Activated CD8-positive, alpha-beta memory T cell treated with anti-CD3 and anti-CD28 coated beads, Interleukin-2, amount 10 ng/mL, durations not matched to agents 7 days and 5 days (primary cell): Measurements from ENCODE around the gene TNS4. TPM values are rescaled to one million over a fixed set of nuclear protein-coding genes. Genes with fewer than 3 reads are reported as not detected.

Experiments
- ATAC-seq: fragments of 150-1000 bp; cut with Tn5 transposase; one replicate; pipeline ENCODE4 v1.10.0; 2021; ENCODE audit warnings: moderate library complexity
- CTCF ChIA-PET: fragments of 350-600 bp; sonication (Branson Sonifier 250); formaldehyde crosslinking; loops from one replicate; lab custom pipeline; 2021; ENCODE audit warnings: antibody characterized with exemption; lab: Charles Lee
- DNase-seq: peaks from one replicate; pipeline ENCODE4 v3.0.0-alpha.2; 2020
- H3K27ac Mint-ChIP-seq: one replicate; pipeline ENCODE4 v1.8.0; 2021; ENCODE audit warnings: mild to moderate bottlenecking, mixed read lengths
- H3K27me3 Mint-ChIP-seq: one replicate; pipeline ENCODE4 v1.8.0; 2021; ENCODE audit warnings: mixed read lengths
- H3K36me3 Mint-ChIP-seq: one replicate; pipeline ENCODE4 v1.8.0; 2021; ENCODE audit warnings: mild to moderate bottlenecking, mixed read lengths
- H3K4me1 Mint-ChIP-seq: one replicate; pipeline ENCODE4 v1.8.0; 2021; ENCODE audit warnings: mixed read lengths
- H3K4me3 Mint-ChIP-seq: one replicate; pipeline ENCODE4 v1.8.0; 2021; ENCODE audit warnings: mild to moderate bottlenecking, moderate library complexity, mixed read lengths
- H3K9me3 Mint-ChIP-seq: one replicate; pipeline ENCODE4 v1.8.0; 2022; ENCODE audit warnings: low read depth, mixed read lengths
- total RNA-seq, 2 experiments: library from RNA; stranded (reverse); gene quantifications; one replicate each; pipeline ENCODE4 v1.2.3, GENCODE V29; 2021

TNS4 gene
- total RNA-seq, 2 experiments from 2014 or later: 4.2 to 5.8 TPM

DNA sequence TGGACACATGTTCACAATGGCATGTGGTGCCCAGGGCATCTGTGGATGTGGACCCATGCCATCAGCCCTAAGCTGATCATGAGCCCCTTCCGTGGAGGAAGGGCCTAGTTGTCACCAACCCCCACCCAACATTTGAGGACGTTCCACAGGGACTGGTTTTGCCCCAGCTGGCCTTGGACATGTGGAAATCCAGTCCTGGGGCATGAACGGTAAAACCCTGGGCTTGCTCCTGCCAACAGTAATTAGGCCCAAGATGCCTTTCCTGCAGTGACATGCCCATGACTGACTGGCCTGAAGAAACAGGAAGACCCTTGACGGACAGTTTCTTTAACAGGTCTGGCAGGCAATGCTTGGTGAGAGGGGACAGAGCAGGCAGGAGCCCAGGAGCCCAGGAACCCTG is 7.7 kb downstream of the TNS4 start:
- no peak overlapping the region for H3K4me3 Mint-ChIP-seq
- no peaks in the 10 kb centered on the region for H3K36me3 Mint-ChIP-seq
- ATAC-seq (no peak), DNase-seq (no peak)
- peaks cover 3% of the 10 kb centered on the region for H3K27me3 Mint-ChIP-seq
- H3K9me3 Mint-ChIP-seq: no peaks in the 10 kb centered on the region
- no peak overlapping the region for H3K27ac Mint-ChIP-seq
- peaks cover 15% of the 10 kb centered on the region for H3K4me1 Mint-ChIP-seq
- CTCF ChIA-PET: interaction anchor here (1.4 to 2.1 kb wide), 4 partner anchors 9 to 40 kb away, joined by 3 to 6 read pairs (median 4); no protein-coding TSS in a partner anchor

GRCh38 chr17:40491486-40491885 is 9.9 kb downstream of the TNS4 start:
- CTCF ChIA-PET: interaction anchor here (1.4 kb wide), 1 partner anchor 10 kb away, joined by 3 read pairs; the partner anchor contains the start of gene TNS4
- ATAC-seq: no peak
- no peak overlapping the region for H3K4me3 Mint-ChIP-seq
- H3K27ac Mint-ChIP-seq: no peak overlapping the region
- DNase-seq: no peak
- H3K4me1 Mint-ChIP-seq: peaks cover 16% of the 10 kb centered on the region
- no peaks in the 10 kb centered on the region for H3K36me3 Mint-ChIP-seq
- no peaks in the 10 kb centered on the region for H3K9me3 Mint-ChIP-seq
- H3K27me3 Mint-ChIP-seq: peaks cover 4% of the 10 kb centered on the region

GRCh38 chr17:40490982-40491381 is 10.4 kb downstream of the TNS4 start:
- H3K4me1 Mint-ChIP-seq: peaks cover 20% of the 10 kb centered on the region
- CTCF ChIA-PET: interaction anchor here (1.1 to 1.4 kb wide), 2 partner anchors 10 to 17 kb away, joined by 3 read pairs; partner anchors contain the start of gene TNS4
- no peak overlapping the region for H3K4me3 Mint-ChIP-seq
- ATAC-seq (no peak), DNase-seq (no peak)
- H3K36me3 Mint-ChIP-seq: no peaks in the 10 kb centered on the region
- H3K27ac Mint-ChIP-seq: no peak overlapping the region
- peaks cover 4% of the 10 kb centered on the region for H3K27me3 Mint-ChIP-seq
- H3K9me3 Mint-ChIP-seq: no peaks in the 10 kb centered on the region

DNA sequence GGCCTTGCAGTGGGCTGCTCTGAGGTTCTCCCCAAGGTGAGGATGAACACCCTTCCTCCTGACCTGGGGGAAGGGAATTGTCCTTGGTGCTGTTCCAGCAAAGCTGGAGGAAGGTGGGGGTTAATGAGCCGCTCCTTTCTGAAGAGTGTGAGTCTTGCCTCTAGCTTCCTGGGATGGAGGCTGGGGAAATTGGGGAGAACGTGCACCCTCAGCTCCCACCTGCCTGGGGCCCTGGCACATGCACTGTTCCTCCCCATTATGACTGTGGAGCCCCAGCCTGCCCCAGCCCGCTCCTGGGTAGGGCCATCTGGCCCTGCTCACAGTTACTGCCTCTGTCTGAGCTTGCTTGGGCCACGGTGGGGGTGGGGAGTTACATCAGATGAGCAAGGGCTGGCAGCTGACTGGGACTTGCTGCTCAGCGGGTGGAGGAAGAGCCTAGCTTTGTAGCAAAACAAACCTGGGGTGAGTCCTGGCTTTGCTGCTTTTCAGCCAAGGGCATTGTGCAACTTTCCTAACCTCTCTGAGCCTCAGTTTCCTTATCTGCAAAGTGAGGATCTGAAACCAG is 11.1 kb downstream of the TNS4 start:
- no peaks in the 10 kb centered on the region for H3K9me3 Mint-ChIP-seq
- DNase-seq (no peak), ATAC-seq (no peak)
- H3K27me3 Mint-ChIP-seq: peaks cover 4% of the 10 kb centered on the region
- CTCF ChIA-PET: interaction anchor here (1.0 to 1.4 kb wide), 4 partner anchors 11 to 45 kb away, joined by 3 to 5 read pairs (median 3); partner anchors contain the start of gene TNS4
- peaks cover 21% of the 10 kb centered on the region for H3K4me1 Mint-ChIP-seq
- no peaks in the 10 kb centered on the region for H3K36me3 Mint-ChIP-seq
- H3K4me3 Mint-ChIP-seq: no peak overlapping the region
- peak overlapping the region; percentile 38 for H3K27ac Mint-ChIP-seq

GRCh38 chr17:40487371-40488020 is 13.9 kb downstream of the TNS4 start:
- DNase-seq: no peak
- Mint-ChIP-seq H3K36me3 (no peaks in the 10 kb centered on the region), H3K27ac (no peak overlapping the region), H3K27me3 (peaks cover 4% of the 10 kb centered on the region), H3K9me3 (no peaks in the 10 kb centered on the region), H3K4me3 (no peak overlapping the region), H3K4me1 (peaks cover 33% of the 10 kb centered on the region)
- no peak for ATAC-seq
- CTCF ChIA-PET: interaction anchor here (0.7 to 1.8 kb wide), 3 partner anchors 8 to 46 kb away, joined by 3 to 9 read pairs (median 4); no protein-coding TSS in a partner anchor

GRCh38 chr17:40486522-40487370 is 14.7 kb downstream of the TNS4 start:
- ATAC-seq (no peak), DNase-seq (no peak)
- H3K9me3 Mint-ChIP-seq: no peaks in the 10 kb centered on the region
- no peak overlapping the region for H3K4me3 Mint-ChIP-seq
- H3K4me1 Mint-ChIP-seq: peaks cover 39% of the 10 kb centered on the region
- no peaks in the 10 kb centered on the region for H3K36me3 Mint-ChIP-seq
- CTCF ChIA-PET: interaction anchor here (1.8 kb wide), 1 partner anchor 9 kb away, joined by 4 read pairs; no protein-coding TSS in a partner anchor
- H3K27me3 Mint-ChIP-seq: peaks cover 4% of the 10 kb centered on the region
- H3K27ac Mint-ChIP-seq: no peak overlapping the region

GRCh38 chr17:40485851-40486521 is 15.4 kb downstream of the TNS4 start:
- CTCF ChIA-PET: interaction anchor here (0.9 to 1.8 kb wide), 3 partner anchors 9 to 74 kb away, joined by 3 to 4 read pairs (median 4); no protein-coding TSS in a partner anchor
- no peak for DNase-seq
- no peak for ATAC-seq

GRCh38 chr17:40484973-40485530 is 16.4 kb downstream of the TNS4 start:
- no peaks in the 10 kb centered on the region for H3K9me3 Mint-ChIP-seq
- CTCF ChIA-PET: interaction anchor here (0.9 to 1.5 kb wide), 4 partner anchors 9 to 75 kb away, joined by 3 to 4 read pairs (median 4); no protein-coding TSS in a partner anchor
- DNase-seq (no peak), ATAC-seq (no peak)
- H3K27me3 Mint-ChIP-seq: peaks cover 4% of the 10 kb centered on the region
- peaks cover 52% of the 10 kb centered on the region for H3K4me1 Mint-ChIP-seq
- H3K4me3 Mint-ChIP-seq: no peak overlapping the region
- no peaks in the 10 kb centered on the region for H3K36me3 Mint-ChIP-seq
- H3K27ac Mint-ChIP-seq: no peak overlapping the region

More at GRCh38 chr17:40485851-40486521, 15.4 kb downstream of the TNS4 start:
- no peaks in the 10 kb centered on the region for H3K9me3 Mint-ChIP-seq
- no peak overlapping the region for H3K4me3 Mint-ChIP-seq
- H3K36me3 Mint-ChIP-seq: no peaks in the 10 kb centered on the region
- H3K27ac Mint-ChIP-seq: no peak overlapping the region
- peaks cover 46% of the 10 kb centered on the region for H3K4me1 Mint-ChIP-seq
- H3K27me3 Mint-ChIP-seq: peaks cover 4% of the 10 kb centered on the region

DNA sequence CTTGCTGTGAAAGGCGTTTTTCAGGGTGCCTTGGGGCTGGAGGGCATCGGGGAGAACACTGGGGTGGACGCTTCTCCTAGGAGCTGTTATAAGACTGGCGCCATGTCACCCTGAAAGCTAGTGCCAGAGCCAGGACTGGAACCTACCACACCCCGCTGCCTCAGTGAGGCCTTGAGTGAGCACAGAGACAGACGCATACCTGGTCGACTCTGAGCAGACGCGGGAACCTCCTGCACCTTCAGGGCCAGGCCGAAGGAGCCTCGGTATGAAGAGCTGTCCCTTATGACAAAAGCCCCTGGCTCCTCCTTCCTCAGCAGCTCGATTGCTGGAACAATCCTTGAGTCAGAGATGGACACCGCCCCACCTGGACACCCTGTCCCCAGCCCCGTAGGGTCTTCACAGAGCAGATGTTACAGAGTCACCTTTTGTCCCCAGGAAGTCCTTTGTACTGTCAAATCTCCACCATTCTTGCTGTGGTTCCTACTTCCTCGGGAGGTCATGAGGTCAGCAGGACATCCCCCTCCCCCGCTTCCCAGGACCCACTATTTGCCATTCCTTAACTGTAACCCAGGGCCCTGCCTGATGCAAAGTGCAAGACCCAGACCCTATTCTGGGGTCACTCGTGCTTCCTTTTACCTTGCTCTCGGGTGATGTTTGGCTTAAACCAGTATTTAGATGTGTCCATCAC is 17.0 kb downstream of the TNS4 start:
- Mint-ChIP-seq H3K27ac (no peak overlapping the region), H3K4me3 (no peak overlapping the region), H3K27me3 (peaks cover 4% of the 10 kb centered on the region), H3K4me1 (peaks cover 54% of the 10 kb centered on the region), H3K36me3 (no peaks in the 10 kb centered on the region), H3K9me3 (no peaks in the 10 kb centered on the region)
- CTCF ChIA-PET: interaction anchor here (1.0 to 1.5 kb wide), 3 partner anchors 9 to 75 kb away, joined by 3 to 4 read pairs (median 4); no protein-coding TSS in a partner anchor
- no peak for ATAC-seq
- DNase-seq: no peak

DNA sequence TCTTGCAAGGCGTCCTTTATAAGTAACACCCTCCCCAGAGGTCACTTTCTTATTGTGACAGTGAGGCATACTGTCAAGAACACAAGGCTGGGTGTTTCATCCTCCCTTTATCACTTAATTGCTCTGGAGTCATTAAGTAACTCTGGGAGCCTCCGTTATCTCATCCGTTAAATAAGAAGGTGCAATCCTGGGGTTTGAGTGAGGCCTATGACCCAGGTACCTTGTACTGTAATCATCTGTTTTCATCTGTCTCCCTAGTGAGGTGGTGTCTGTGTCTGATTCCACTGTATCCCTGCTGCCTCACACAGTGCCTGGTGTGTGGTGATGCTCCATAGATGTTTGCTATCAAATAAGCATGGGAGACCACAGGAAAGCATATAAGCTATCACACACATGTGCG is 17.7 kb downstream of the TNS4 start:
- ATAC-seq: no peak
- Mint-ChIP-seq H3K9me3 (no peaks in the 10 kb centered on the region), H3K36me3 (peaks cover 2% of the 10 kb centered on the region), H3K27me3 (peaks cover 4% of the 10 kb centered on the region), H3K27ac (peak overlapping the region; percentile 59), H3K4me3 (no peak overlapping the region), H3K4me1 (peaks cover 54% of the 10 kb centered on the region)
- CTCF ChIA-PET: interaction anchor here (1.0 kb wide), 1 partner anchor 49 kb away, joined by 4 read pairs; no protein-coding TSS in a partner anchor
- no peak for DNase-seq

- Mint-ChIP-seq H3K27me3 (peaks cover 4% of the 10 kb centered on the region), H3K27ac (peak overlapping the region; percentile 36), H3K4me1 (peaks cover 54% of the 10 kb centered on the region), H3K36me3 (peaks cover 3% of the 10 kb centered on the region), H3K4me3 (no peak overlapping the region), H3K9me3 (no peaks in the 10 kb centered on the region)
- no peak for ATAC-seq
- DNase-seq: no peak
- CTCF ChIA-PET: no interaction called here
These were observed 18.7 kb downstream of the TNS4 start for GRCh38 chr17:40482722-40483121.

- DNase-seq: no peak
- ATAC-seq: no peak
- Mint-ChIP-seq H3K4me3 (peak overlapping the region; percentile 49), H3K27me3 (no peaks in the 10 kb centered on the region), H3K36me3 (peaks cover 4% of the 10 kb centered on the region), H3K4me1 (peaks cover 54% of the 10 kb centered on the region), H3K27ac (peak overlapping the region; percentile 94), H3K9me3 (no peaks in the 10 kb centered on the region)
- CTCF ChIA-PET: interaction anchor here (2.5 to 6.9 kb wide), 3 partner anchors 51 to 79 kb away, joined by 8 to 92 read pairs (median 12); partner anchors contain the start of gene TOP2A
These were observed 20.3 kb downstream of the TNS4 start for GRCh38 chr17:40481106-40481505.
